ENCODE measurements around the gene TIAM1. TPM values are rescaled to one million over a fixed set of nuclear protein-coding genes. Genes with fewer than 3 reads are reported as not detected.
A peak's percentile ranks its signal among the peaks of the same experiment; 100 is the strongest.

Gene TIAM1
- total RNA-seq, 4 donors from 2014 or later, result 85.1 to 114 (median 99.6) TPM

GRCh38 chr21:31354122-31354521 lies 10.1 kb upstream of the TIAM1 start:
- WGBS, 2 donors, result 45 to 60% methylated on average over 4 of the region's 4 CpGs
- TF ChIP-seq POLR2A (IDR thresholded peaks at IDR 0.05), result no peak
- TF ChIP-seq CTCF (IDR thresholded peaks at IDR 0.05), result no peak
- peak in 1 of 2 donors; percentile 33 for DNase-seq (ENCODE audit: low spot score in 2 of 2)
- intact Hi-C loops (cut with DNase I; ENCODE audit: low total_unique reads), result no loop called here
- no peak overlapping the region for H3K4me3 ChIP-seq (ENCODE audit: low read depth, poor library complexity, severe bottlenecking)

GRCh38 chr21:31352836-31353235 lies 8.8 kb upstream of the TIAM1 start:
- DNase-seq (ENCODE audit: low spot score in 2 of 2), result no peak
- intact Hi-C loops (cut with DNase I; ENCODE audit: low total_unique reads), result no loop called here
- 50 to 60% methylated on average over 2 of the region's 2 CpGs for WGBS, 2 donors

GRCh38 chr21:31351960-31352359 lies 7.9 kb upstream of the TIAM1 start:
- TF ChIP-seq CTCF (IDR thresholded peaks at IDR 0.05) (no peak), POLR2A (IDR thresholded peaks at IDR 0.05) (no peak)
- 55 to 60% methylated on average over 3 of the region's 3 CpGs for whole genome bisulfite sequencing, 2 donors
- intact Hi-C loops (cut with DNase I; ENCODE audit: low total_unique reads), result no loop called here

More at GRCh38 chr21:31352836-31353235, 8.8 kb upstream of the TIAM1 start:
- H3K4me3 ChIP-seq (ENCODE audit: low read depth, poor library complexity, severe bottlenecking), result no peak overlapping the region
- TF ChIP-seq CTCF (IDR thresholded peaks at IDR 0.05) (no peak), POLR2A (IDR thresholded peaks at IDR 0.05) (no peak)

GRCh38 chr21:31351438-31351837 lies 7.4 kb upstream of the TIAM1 start:
- TF ChIP-seq POLR2A (IDR thresholded peaks at IDR 0.05) (no peak), CTCF (IDR thresholded peaks at IDR 0.05) (no peak)
- H3K4me3 ChIP-seq (ENCODE audit: low read depth, poor library complexity, severe bottlenecking), result no peak overlapping the region
- WGBS, 2 donors, result 43% methylated on average over 5 of the region's 5 CpGs
- intact Hi-C loops (cut with DNase I; ENCODE audit: low total_unique reads), result no loop called here
- no peak for DNase-seq (ENCODE audit: low spot score in 2 of 2)

More at GRCh38 chr21:31351960-31352359, 7.9 kb upstream of the TIAM1 start:
- no peak overlapping the region for H3K4me3 ChIP-seq (ENCODE audit: low read depth, poor library complexity, severe bottlenecking)
- DNase-seq (ENCODE audit: low spot score in 2 of 2), result no peak

GRCh38 chr21:31349208-31349607 lies 5.1 kb upstream of the TIAM1 start:
- intact Hi-C loops (cut with DNase I; ENCODE audit: low total_unique reads), result no loop called here
- TF ChIP-seq CTCF (IDR thresholded peaks at IDR 0.05) (no peak), POLR2A (IDR thresholded peaks at IDR 0.05) (no peak)
- no peak for DNase-seq (ENCODE audit: low spot score in 2 of 2)
- no peak overlapping the region for H3K4me3 ChIP-seq (ENCODE audit: low read depth, poor library complexity, severe bottlenecking)
- WGBS, 2 donors, result 66 to 68% methylated on average over 4 of the region's 4 CpGs

- 61 to 67% methylated on average over 7 of the region's 7 CpGs for WGBS, 2 donors
These were observed 4.1 kb upstream of the TIAM1 start for GRCh38 chr21:31348188-31348587.

More at GRCh38 chr21:31348188-31348587, 4.1 kb upstream of the TIAM1 start:
- intact Hi-C loops (cut with DNase I; ENCODE audit: low total_unique reads), result no loop called here
- DNase-seq (ENCODE audit: low spot score in 2 of 2), result no peak
- no peak overlapping the region for H3K4me3 ChIP-seq (ENCODE audit: low read depth, poor library complexity, severe bottlenecking)
- TF ChIP-seq CTCF (IDR thresholded peaks at IDR 0.05) (no peak), POLR2A (IDR thresholded peaks at IDR 0.05) (no peak)

Measured in lower leg skin (tissue), 4 donors.